ENCODE data around the gene SKAP2. TPM values are rescaled to one million over a fixed set of nuclear protein-coding genes. Genes with fewer than 3 reads are reported as not detected.

SKAP2 gene
- total and polyA plus RNA-seq, 10 of the 15 experiments (the other 5 are each of a cell fraction or from before 2014, with no cell fraction given), result 10.9 to 40.6 (median 23.5) TPM

- no peak for TF ChIP-seq CUX1 (IDR thresholded peaks at IDR 0.05; ENCODE audit: insufficient replicate concordance, low read depth, low read length)
- TF ChIP-seq SMAD1 (IDR thresholded peaks at IDR 0.05; ENCODE audit: low read depth, partially characterized antibody), result no peak
Observed at GRCh38 chr7:26861050-26861449, 3.3 kb downstream of the SKAP2 start (continued).

DNA sequence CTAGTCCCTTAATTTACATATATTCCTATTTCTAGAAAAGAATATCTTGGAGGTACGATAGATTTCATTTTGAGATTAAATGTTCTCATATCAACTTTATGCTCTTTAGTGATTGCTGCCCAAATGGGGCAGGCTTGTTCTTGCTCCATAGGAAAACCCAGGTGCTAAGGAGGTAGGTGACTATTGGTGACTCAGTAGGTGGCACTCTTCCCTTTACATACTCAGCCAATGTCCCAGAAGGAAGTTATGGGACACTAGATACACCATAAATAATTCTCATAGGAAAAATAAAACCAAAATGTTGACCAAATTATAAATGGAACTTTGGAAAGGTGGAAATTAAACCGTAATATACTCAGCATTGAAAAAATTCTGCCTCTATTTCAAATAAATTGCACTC is 4.0 kb downstream of the SKAP2 start:
- Histone ChIP-seq H3K4me1 (ENCODE audit: control insufficient read depth, insufficient read depth, low read length) (0 out of 2 replicates have a peak, but pooled peaks cover 5% of the 10 kb centered on the region), H4K20me1 (ENCODE audit: control insufficient read depth, insufficient read depth) (no peaks in the 10 kb centered on the region), H3K79me2 (ENCODE audit: control insufficient read depth, insufficient read depth, low read length) (peaks cover 12% of the 10 kb centered on the region), H3K9ac (ENCODE audit: control insufficient read depth, insufficient read depth, low read length) (no peak overlapping the region), H3K36me3 (ENCODE audit: control insufficient read depth in 2 of 2, insufficient read depth in 2 of 2, low read length in 1 of 2) (no peaks in the 10 kb centered on the region), H3K27me3 (replicated peaks in 1 of 2; ENCODE audit: control insufficient read depth in 2 of 2, insufficient read depth in 2 of 2, low read length in 1 of 2) (no peaks in the 10 kb centered on the region), H2AFZ (ENCODE audit: control insufficient read depth, low read depth, low read length) (no peak overlapping the region), H3K27ac (ENCODE audit: control insufficient read depth, insufficient read depth) (no peak overlapping the region), H3K4me3 (no peak overlapping the region), H3K4me2 (ENCODE audit: control insufficient read depth, insufficient read depth) (no peak overlapping the region), H3K9me3 (replicated peaks; ENCODE audit: control insufficient read depth, insufficient read depth, low read length) (no peaks in the 10 kb centered on the region)
- BruUV-seq (replicated peaks), result no TSS peak
- CTCF ChIA-PET, result interaction anchor here (1.0 to 9.0 kb wide), 4 partner anchors 290 to 302 kb away, joined by 3 to 49 read pairs (median 11); no protein-coding TSS in a partner anchor
- 81% methylated on average over 2 of the region's 2 CpGs for WGBS (ENCODE audit: insufficient coverage, insufficient replicate concordance, low lambda C conversion rate, missing lambda C conversion rate)
- RAD21 ChIA-PET (ENCODE audit: unreplicated experiment), result interaction anchor here (1.5 kb wide), 1 partner anchor 180 kb away, joined by 3 read pairs; no protein-coding TSS in a partner anchor
- DNase-seq (ENCODE audit: low read depth, low spot score) (no peak), ATAC-seq (no peak), FAIRE-seq (no peak)
- POLR2A ChIA-PET, result no interaction called here
- TF ChIP-seq RAD21 (IDR thresholded peaks at IDR 0.05; ENCODE audit: insufficient read depth, low read depth, low read length) (0 out of 2 replicates have a peak, but pooled peaks have one; percentile 23), BACH1 (IDR thresholded peaks at IDR 0.05; ENCODE audit: borderline replicate concordance) (no peak), CTCF (IDR thresholded peaks at IDR 0.05 in 2 of 3, conservative IDR thresholded peaks at IDR 0.05 in 1 of 3; ENCODE audit: control insufficient read depth in 2 of 3, extremely low read depth in 1 of 3, insufficient read depth in 1 of 3, low read depth in 3 of 3, low read length in 3 of 3) (peak in 1 of 3 experiments; percentile 43; a peak in 1 of 6 replicates)
- in situ Hi-C loops (cut with MboI), result no loop called here
- SMC1A ChIA-PET (ENCODE audit: uncharacterized antibody, unreplicated experiment), result interaction anchor here (1.0 to 3.5 kb wide), 5 partner anchors 116 to 301 kb away, joined by 3 to 10 read pairs (median 4); no protein-coding TSS in a partner anchor
- intact Hi-C loops (cut with micrococcal nuclease; ENCODE audit: unreplicated experiment), result loop anchor here (5.0 kb wide), 1 partner anchor 893 kb away; no protein-coding TSS in a partner anchor

Data from GM12878 (cell line).